Measurements from ENCODE around the gene WWOX.

- TF ChIP-seq EZH2phosphoT487 (IDR thresholded peaks at IDR 0.05; ENCODE audit: low read depth, severe bottlenecking, unreplicated experiment) (no peak), CTCF (IDR thresholded peaks at IDR 0.05; ENCODE audit: poor library complexity) (no peak)
Observed at GRCh38 chr16:78672779-78673556, 573.5 kb downstream of the WWOX start.

All from hepatocyte (in vitro differentiated cells).